DMS53 treated with DMSO at 0.1 percent for 48 hours (cell line): ENCODE data around the gene UBE2E1.
"Not testable (repeated sequence)": the region's sequence is repeated elsewhere in the genome, so short reads cannot be mapped to it uniquely, and the experiment has no call there.

Experiments
- DNase-seq: peaks from one replicate; lab custom pipeline; 2025; ENCODE audit not compliant: unreplicated experiment; lab: John Stamatoyannopoulos, UW

Gene UBE2E1

GRCh38 chr3:23843869-23844268 is 38.1 kb downstream of the UBE2E1 start:
- DNase-seq = no peak

DNA sequence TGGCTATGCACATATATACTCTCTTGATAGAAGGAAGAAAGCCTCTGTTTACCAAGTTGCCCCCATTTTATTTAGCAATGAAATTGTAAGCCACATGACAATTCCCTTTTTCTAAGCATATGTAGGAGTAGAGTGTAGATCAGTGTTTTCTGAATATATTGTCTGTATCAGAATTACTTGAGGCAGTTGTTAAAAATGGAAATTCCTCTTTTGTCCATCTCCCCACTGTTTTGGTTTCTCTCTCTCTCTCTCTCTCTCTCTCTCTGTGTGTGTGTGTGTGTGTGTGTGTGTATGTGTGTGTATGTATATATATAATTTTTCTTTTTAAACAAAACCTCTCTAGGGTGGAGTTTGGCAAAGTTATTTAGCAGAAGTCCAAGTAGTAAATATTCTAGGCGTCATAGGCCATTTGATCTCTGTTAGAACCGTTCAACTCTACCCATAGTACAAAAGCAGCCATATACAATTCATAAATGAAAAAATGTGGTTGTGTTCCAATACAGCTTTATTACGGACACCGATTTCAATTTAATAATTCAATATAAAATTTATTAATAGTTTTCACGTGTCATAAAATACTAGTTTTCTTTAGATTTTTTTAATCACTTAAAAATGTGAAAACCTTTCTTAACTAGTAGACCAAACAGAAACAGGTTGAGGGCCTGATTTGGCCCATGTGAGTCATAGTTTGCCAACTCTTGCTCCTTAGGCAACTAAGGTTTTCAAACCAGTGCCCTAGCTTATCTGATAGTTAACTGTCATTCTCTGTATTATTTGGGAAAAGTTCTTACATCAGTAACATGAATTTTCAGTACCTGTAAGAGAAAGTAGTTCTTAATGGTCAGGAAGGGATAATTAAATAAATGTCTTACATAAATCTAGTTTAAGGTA is 39.8 kb downstream of the UBE2E1 start:
- DNase-seq = no peak

GRCh38 chr3:23849462-23849861 is 43.7 kb downstream of the UBE2E1 start:
- not testable (repeated sequence) for DNase-seq

DNA sequence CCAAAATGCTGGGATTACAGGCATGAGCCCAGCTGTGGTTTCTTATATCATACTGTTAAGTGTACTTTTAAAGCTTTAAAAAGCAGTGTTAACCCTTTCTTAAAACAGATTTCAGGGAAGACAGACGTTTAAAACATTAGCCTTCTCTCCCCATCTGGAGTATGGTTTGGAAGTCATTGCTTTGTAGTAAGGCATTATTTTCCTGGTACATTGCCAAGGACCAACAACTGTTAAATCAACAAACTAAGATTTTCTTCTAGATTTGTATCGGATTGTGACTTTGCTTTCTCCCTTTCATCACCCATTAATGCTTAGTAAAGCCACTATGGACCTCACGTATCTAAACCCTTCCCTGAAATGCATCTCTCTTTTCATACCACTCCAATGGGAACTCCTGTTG is 50.5 kb downstream of the UBE2E1 start:
- DNase-seq = no peak

DNA sequence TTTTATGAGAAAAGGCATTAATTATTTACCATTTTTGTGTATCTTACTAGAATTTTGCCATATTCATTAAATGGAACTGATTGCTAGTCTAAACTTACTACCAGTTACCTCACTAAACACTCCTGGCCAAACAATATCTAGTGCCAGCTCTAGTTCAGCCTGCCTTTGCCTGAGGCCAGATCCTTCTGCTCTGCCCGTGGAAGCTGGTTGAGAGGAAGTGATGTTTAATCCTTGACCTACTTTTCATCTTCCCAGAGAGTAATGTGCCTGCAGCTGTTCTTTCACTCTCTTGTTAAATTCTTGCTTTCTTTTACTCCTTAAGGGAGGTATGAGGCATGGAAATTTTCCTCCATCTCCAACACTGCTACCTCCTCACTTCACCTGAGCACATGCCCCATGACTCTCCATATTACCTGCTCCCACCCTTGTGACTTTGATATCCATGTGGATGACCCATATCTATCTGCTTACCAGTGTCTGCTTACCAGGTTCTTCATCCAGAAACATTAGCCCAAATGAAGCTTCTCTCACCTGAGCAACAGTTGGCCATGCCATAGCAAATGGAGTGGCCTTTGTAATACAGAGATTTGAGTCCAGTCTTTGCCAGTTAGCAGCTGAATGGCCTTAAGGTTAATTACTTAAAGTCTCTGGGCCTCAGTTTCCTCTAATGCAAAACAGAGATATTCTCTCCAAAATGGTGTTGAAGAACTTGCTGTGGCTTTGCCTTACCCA is 53.4 kb downstream of the UBE2E1 start:
- DNase-seq = no peak

GRCh38 chr3:23859839-23860382 is 54.2 kb downstream of the UBE2E1 start:
- no peak for DNase-seq

DNA sequence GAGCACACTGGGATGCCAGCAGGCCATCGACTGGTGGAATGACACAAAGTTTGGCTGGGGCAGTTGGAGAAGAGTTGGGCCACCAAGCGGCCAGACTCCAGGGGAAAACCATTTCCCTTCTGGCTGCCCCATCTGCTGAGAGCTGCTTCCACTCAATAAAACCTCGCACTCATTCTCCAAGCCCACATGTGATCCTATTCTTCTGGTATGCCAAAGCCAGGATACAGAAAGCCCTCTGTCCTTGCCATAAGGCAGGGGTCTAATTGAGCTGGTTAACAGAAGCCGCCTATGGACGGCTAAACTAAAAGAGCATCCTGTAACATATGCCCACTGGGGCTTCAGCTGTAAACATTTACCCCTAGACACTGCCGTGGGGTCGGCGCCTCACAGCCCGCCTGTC is 55.9 kb downstream of the UBE2E1 start:
- no peak for DNase-seq

DNA sequence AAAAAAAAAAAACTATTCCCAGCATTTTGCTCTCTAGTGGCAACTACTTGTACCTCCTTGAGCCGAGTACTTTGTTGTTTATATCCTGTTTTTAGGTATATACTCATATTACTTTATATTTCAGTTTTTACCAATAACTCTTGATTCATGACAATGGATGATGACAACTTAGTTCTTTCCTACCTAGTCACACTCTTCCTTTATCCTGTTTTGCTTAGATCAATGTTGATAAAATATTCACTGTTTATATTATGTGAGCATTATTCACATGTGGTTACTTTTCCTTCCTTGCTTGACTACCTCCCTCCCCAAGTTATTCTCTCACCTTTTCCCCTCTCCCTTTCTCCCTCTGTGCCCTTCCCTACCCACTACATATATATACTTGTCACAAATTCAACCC is 57.3 kb downstream of the UBE2E1 start:
- no peak for DNase-seq

GRCh38 chr3:23864931-23865330 is 59.2 kb downstream of the UBE2E1 start:
- no peak for DNase-seq

- no peak for DNase-seq
Measured at GRCh38 chr3:23865595-23866396, 60.0 kb downstream of the UBE2E1 start.

DNA sequence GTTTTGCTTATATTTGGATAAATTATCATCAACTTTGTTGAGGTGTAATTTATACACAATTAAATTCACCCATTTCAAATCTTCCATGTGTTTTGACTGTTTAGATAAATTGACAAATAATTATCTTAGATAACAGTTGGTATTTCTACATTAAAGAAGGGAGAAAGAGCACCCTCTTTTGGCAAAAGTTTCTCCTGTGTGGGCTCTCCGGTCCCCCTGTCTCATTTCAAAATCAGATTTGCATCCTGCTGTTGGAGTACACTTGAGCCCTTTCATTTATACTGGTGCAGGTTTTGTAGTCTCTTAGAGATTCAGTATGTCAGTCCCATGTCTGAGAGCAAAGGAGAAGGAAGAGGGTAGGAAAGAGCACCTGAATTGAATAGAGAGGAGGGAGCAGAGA is 61.6 kb downstream of the UBE2E1 start:
- no peak for DNase-seq

- no peak for DNase-seq
Measured at GRCh38 chr3:23867838-23868237, 62.1 kb downstream of the UBE2E1 start.

DNA sequence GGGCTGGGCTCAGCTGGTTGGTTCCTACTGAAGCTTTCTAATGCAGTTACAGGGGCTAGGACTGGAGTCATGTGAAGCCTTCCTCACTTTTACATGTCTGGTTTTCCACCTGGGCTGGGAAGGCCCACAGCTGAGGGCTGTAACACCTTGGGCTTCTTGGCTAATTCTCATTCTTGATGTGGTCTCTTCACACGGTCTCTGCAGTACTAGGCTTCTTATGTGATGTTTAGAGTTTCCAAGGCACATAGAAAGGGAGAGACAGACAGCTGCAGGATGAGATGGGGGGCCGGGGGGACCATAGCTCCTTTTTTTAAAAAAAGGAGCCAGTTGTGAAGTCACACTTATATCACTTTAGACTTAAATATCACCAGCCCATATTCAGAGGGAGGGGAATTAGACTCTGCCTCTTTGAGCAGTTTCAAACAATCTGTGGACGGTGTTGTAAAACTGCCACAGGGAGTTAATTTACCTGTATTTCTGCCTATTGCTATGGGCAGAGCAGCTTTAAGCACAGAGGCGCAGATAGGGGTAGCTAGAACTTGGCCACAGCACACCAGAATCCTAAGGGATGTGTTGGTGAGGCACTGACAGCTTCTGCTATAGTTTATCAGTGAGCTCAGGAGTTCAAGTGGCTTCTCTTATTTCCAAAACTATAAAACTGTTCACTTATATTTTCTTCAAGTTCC is 64.4 kb downstream of the UBE2E1 start:
- no peak for DNase-seq

DNA sequence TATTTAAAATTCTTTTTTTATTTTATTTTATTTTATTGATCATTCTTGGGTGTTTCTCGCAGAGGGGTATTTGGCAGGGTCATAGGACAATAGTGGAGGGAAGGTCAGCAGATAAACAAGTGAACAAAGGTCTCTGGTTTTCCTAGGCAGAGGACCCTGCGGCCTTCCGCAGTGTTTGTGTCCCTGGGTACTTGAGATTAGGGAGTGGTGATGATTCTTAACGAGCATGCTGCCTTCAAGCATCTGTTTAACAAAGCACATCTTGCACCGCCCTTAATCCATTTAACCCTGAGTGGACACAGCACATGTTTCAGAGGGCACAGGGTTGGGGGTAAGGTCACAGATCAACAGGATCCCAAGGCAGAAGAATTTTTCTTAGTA is 64.9 kb downstream of the UBE2E1 start:
- DNase-seq = not testable (repeated sequence)

DNA sequence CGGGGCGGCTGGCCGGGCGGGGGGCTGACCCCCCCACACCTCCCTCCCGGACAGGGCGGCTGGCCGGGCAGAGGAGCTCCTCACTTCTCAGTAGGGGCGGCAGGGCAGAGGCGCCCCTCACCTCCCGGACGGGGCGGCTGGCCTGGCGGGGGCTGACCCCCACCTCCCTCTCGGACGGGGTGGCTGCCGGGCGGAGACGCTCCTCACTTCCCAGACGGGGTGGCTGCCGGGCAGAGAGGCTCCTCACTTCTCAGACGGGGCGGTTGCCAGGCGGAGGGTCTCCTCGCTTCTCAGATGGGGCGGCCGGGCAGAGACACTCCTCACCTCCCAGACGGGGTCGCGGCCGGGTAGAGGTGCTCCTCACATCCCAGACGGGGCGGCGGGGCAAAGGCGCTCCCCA is 65.6 kb downstream of the UBE2E1 start:
- DNase-seq = not testable (repeated sequence)

DNA sequence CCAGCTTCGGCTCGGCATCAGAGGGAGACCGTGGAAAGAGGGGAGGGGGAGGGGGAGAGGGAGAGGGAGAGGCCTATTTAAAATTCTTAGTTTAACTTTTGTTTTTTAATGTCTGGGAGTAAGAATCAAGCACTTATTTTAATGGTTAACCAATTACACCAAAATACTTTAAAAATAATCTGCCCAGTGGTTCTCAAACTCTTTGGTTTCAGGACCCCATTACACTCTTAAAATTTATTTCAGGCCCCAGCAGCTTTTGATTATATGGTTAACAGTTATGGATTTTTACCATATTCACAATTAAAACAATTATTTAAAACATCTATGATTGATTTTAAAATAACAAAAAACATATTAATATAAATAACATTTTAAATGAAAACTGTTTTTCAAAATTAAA is 66.6 kb downstream of the UBE2E1 start:
- no peak for DNase-seq

DNA sequence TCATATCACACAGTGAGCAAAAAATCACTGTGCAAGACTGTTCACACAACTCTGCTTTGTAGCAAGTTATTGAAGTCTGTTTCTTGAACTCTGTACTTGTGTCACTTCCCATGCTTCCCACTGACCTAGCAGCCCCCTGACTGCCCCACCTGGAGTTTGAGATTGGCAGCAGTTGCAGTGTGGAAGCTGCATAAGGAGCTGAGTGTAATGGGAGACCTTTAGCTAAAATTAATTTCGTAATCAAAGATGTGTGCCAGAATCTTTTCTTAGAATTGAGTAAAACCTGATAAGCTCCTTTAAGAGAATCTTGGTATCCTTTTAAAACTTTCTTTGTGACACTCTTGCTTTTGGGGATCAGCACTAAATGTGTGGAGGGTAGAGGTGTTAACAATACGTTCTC is 68.2 kb downstream of the UBE2E1 start:
- DNase-seq = no peak

GRCh38 chr3:23874359-23875112 is 68.8 kb downstream of the UBE2E1 start:
- no peak for DNase-seq

GRCh38 chr3:23875113-23875725 is 69.5 kb downstream of the UBE2E1 start:
- no peak for DNase-seq

DNA sequence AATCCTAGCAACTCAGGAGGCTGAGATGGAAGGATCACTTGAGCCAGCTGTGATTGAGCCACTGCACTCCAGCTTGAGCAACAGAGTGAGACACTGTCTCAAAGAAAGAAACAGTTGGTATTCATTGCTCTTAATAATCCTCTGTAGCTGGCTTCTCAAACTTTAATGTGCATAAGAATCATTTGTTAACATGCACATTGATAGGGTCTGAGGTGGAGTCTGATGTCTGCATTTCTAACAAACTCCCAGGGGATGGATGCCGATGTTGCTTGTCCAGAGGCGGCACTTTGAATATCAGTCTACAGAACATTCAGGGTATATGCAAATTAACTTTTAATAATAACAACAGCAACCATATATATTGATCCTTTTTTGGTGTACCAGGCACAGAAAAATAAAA is 71.2 kb downstream of the UBE2E1 start:
- DNase-seq = no peak
